PC-9 (cell line): ENCODE measurements around the gene OR4N5. TPM values are rescaled to one million over a fixed set of nuclear protein-coding genes. Genes with fewer than 3 reads are reported as not detected.
"Not testable (repeated sequence)": the region's sequence is repeated elsewhere in the genome, so short reads cannot be mapped to it uniquely, and the experiment has no call there.

Source experiments
- BruUV-seq: library from RNA; stranded (reverse); fragments of 400-500 nt; replicated peaks from 2 replicates; lab custom pipeline; 2021; lab: Mats Ljungman, UMichigan
- CTCF ChIA-PET: fragments of 300-600 bp; sonication (Branson Sonifier 250); formaldehyde crosslinking; loops from one replicate; lab custom pipeline; 2022; ENCODE audit warnings: antibody characterized with exemption; lab: Charles Lee
- POLR2A ChIA-PET: fragments of 300-600 bp; sonication (Branson Sonifier 250); formaldehyde crosslinking; loops from one replicate; lab custom pipeline; 2022; ENCODE audit warnings: antibody characterized with exemption; ENCODE audit not compliant: unreplicated experiment; lab: Charles Lee
- DNase-seq, 2 experiments: peaks; one replicate each; pipeline versions ENCODE4 v3.0.0 to v3.0.0-alpha.2; 2015 to 2022; ENCODE audit warnings: mixed read lengths in 1 of 2
- H2AFZ ChIP-seq: fragments of 200-600 bp; sonication (generic); 2 replicates; pipeline ENCODE4 v1.8.1; 2017; ENCODE audit warnings: antibody characterized with exemption
- H3F3A ChIP-seq: fragments of 200-600 bp; sonication (generic); 2 replicates; pipeline ENCODE4 v1.8.1; 2017; ENCODE audit warnings: antibody characterized with exemption, mild to moderate bottlenecking, low read depth; ENCODE audit not compliant: insufficient read depth
- H3K27ac ChIP-seq: fragments of 200-600 bp; sonication (generic); 2 replicates; pipeline ENCODE4 v1.6.1; 2016; ENCODE audit warnings: mixed run types
- H3K27me3 ChIP-seq: fragments of 200-600 bp; sonication (generic); 2 replicates; pipeline ENCODE4 v1.6.1; 2016; ENCODE audit warnings: low read depth, mixed run types; ENCODE audit not compliant: insufficient read depth
- H3K36me3 ChIP-seq: fragments of 200-600 bp; sonication (generic); 2 replicates; pipeline ENCODE4 v1.6.1; 2016; ENCODE audit warnings: low read depth, mixed run types
- H3K4me1 ChIP-seq: fragments of 200-600 bp; sonication (generic); replicated peaks from 2 replicates; pipeline ENCODE4 v1.6.1; 2016; ENCODE audit warnings: mixed run types; ENCODE audit not compliant: insufficient read depth
- H3K4me2 ChIP-seq: fragments of 200-600 bp; sonication (generic); 2 replicates; pipeline ENCODE4 v1.6.1; 2017; ENCODE audit warnings: mixed run types
- H3K4me3 ChIP-seq: fragments of 200-600 bp; sonication (generic); 2 replicates; pipeline ENCODE4 v1.6.1; 2016; ENCODE audit warnings: mixed run types
- H3K79me2 ChIP-seq: fragments of 200-600 bp; sonication (generic); 2 replicates; pipeline ENCODE4 v1.6.1; 2017; ENCODE audit warnings: low read depth, mixed run types
- H3K9me2 ChIP-seq: fragments of 200-600 bp; sonication (generic); 2 replicates; pipeline ENCODE4 v1.8.1; 2017; ENCODE audit warnings: mild to moderate bottlenecking; ENCODE audit not compliant: insufficient read depth
- H3K9me3 ChIP-seq: fragments of 200-600 bp; sonication (generic); 2 replicates; pipeline ENCODE4 v1.8.1; 2016; ENCODE audit warnings: low read depth; ENCODE audit not compliant: insufficient read depth
- H4K20me1 ChIP-seq: fragments of 200-600 bp; sonication (generic); 2 replicates; pipeline ENCODE4 v1.8.1; 2017; ENCODE audit not compliant: insufficient read depth
- CTCF ChIP-seq: fragments of 200-600 bp; sonication (generic); conservative IDR thresholded peaks from 2 replicates; pipeline ENCODE4 v1.6.1; 2017; ENCODE audit warnings: mixed run types, antibody characterized with exemption, mild to moderate bottlenecking, moderate library complexity
- EZH2 ChIP-seq: fragments of 200-600 bp; sonication (generic); IDR thresholded peaks from 2 replicates; pipeline ENCODE4 v1.8.0; 2017; ENCODE audit warnings: antibody characterized with exemption, low read depth
- intact Hi-C: fragments of 100-400 bp; cut with micrococcal nuclease; formaldehyde crosslinking; loops from one replicate; pipeline ENCODE4 v1.10.0; 2022; ENCODE audit not compliant: unreplicated experiment
- total RNA-seq: library from RNA; stranded (reverse); gene quantifications from 2 replicates; pipeline ENCODE4 v1.2.3, GENCODE V29; 2021

OR4N5 gene
- total RNA-seq, 1 experiment from 2014 or later = not detected

GRCh38 chr14:20164462-20164861 is 25.8 kb downstream of the OR4N5 start:
- no peak overlapping the region for H2AFZ ChIP-seq
- H3K27me3 ChIP-seq = no peaks in the 10 kb centered on the region
- CTCF ChIA-PET = no interaction called here
- H3K4me2 ChIP-seq = no peak overlapping the region
- POLR2A ChIA-PET = no interaction called here
- TF ChIP-seq EZH2 (no peak), CTCF (no peak)
- DNase-seq = no peak
- H3K9me3 ChIP-seq = no peaks in the 10 kb centered on the region
- no peak overlapping the region for H3K4me3 ChIP-seq
- no peaks in the 10 kb centered on the region for H3K79me2 ChIP-seq
- no TSS peak for BruUV-seq
- no peaks in the 10 kb centered on the region for H4K20me1 ChIP-seq
- H3K9me2 ChIP-seq = no peaks in the 10 kb centered on the region
- no peak overlapping the region for H3K27ac ChIP-seq
- H3K4me1 ChIP-seq = no peaks in the 10 kb centered on the region
- H3F3A ChIP-seq = no peaks in the 10 kb centered on the region
- intact Hi-C loops = no loop called here
- no peaks in the 10 kb centered on the region for H3K36me3 ChIP-seq

GRCh38 chr14:20167091-20167490 is 28.5 kb downstream of the OR4N5 start:
- no peaks in the 10 kb centered on the region for H3K9me2 ChIP-seq
- TF ChIP-seq EZH2 (no peak), CTCF (no peak)
- POLR2A ChIA-PET = no interaction called here
- no peaks in the 10 kb centered on the region for H3F3A ChIP-seq
- H2AFZ ChIP-seq = no peak overlapping the region
- no TSS peak for BruUV-seq
- H3K4me1 ChIP-seq = no peaks in the 10 kb centered on the region
- no peak overlapping the region for H3K4me2 ChIP-seq
- no peak overlapping the region for H3K4me3 ChIP-seq
- CTCF ChIA-PET = no interaction called here
- no peak overlapping the region for H3K27ac ChIP-seq
- no peaks in the 10 kb centered on the region for H3K9me3 ChIP-seq
- no peak for DNase-seq
- no peaks in the 10 kb centered on the region for H3K27me3 ChIP-seq
- intact Hi-C loops = no loop called here
- no peaks in the 10 kb centered on the region for H4K20me1 ChIP-seq
- H3K36me3 ChIP-seq = no peaks in the 10 kb centered on the region
- H3K79me2 ChIP-seq = no peaks in the 10 kb centered on the region

- H3K9me2 ChIP-seq, H3K4me2 ChIP-seq, CTCF ChIA-PET, intact Hi-C loops, H3F3A ChIP-seq, H3K4me3 ChIP-seq, BruUV-seq, POLR2A ChIA-PET, H2AFZ ChIP-seq, H3K27ac ChIP-seq, H3K36me3 ChIP-seq, H3K27me3 ChIP-seq, H3K9me3 ChIP-seq, DNase-seq, H3K79me2 ChIP-seq, H4K20me1 ChIP-seq, H3K4me1 ChIP-seq: not testable (repeated sequence)
These were observed 31.2 kb downstream of the OR4N5 start for GRCh38 chr14:20169852-20170251.

DNA sequence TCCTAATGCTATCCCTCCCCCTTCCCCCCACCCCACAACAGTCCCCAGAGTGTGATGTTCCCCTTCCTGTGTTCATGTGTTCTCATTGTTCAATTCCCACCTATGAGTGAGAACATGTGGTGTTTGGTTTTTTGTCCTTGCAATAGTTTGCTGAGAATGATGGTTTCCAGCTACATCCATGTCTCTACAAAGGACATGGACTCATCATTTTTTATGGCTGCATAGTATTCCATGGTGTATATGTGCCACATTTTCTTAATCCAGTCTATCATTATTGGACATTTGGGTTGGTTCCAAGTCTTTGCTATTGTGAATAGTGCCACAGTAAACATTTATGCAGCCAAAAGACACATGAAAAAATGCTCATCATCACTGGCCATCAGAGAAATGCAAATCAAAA is 35.6 kb downstream of the OR4N5 start:
- DNase-seq, H3K4me3 ChIP-seq, H4K20me1 ChIP-seq, H3F3A ChIP-seq, H3K36me3 ChIP-seq, H3K4me2 ChIP-seq, H3K27me3 ChIP-seq, H3K79me2 ChIP-seq, H3K4me1 ChIP-seq, H3K27ac ChIP-seq, BruUV-seq, POLR2A ChIA-PET, H3K9me3 ChIP-seq, H3K9me2 ChIP-seq, intact Hi-C loops, H2AFZ ChIP-seq, CTCF ChIA-PET: not testable (repeated sequence)
